ENCODE data around the gene SLIT3.

DNA sequence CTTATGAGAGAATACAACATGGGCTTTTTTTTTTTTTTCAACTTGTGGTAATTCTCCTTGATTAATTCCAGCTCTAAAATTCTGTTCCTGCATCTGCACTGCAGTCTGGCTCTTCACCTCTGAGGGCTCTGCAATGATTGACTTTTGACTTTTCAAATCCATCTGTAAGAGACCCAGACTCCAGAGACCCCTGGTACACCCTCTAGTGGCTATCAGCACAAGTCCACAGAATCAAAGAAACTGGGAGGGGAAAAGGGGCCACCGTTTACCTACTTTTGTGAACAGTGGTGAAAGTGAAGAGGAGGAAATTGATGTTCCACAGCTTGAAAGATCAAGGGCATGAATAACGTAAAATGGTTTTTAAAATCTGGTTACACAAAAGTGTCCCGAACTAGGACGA, 151.6 kb downstream of the SLIT3 start:
- TF ChIP-seq, protein P1, sequence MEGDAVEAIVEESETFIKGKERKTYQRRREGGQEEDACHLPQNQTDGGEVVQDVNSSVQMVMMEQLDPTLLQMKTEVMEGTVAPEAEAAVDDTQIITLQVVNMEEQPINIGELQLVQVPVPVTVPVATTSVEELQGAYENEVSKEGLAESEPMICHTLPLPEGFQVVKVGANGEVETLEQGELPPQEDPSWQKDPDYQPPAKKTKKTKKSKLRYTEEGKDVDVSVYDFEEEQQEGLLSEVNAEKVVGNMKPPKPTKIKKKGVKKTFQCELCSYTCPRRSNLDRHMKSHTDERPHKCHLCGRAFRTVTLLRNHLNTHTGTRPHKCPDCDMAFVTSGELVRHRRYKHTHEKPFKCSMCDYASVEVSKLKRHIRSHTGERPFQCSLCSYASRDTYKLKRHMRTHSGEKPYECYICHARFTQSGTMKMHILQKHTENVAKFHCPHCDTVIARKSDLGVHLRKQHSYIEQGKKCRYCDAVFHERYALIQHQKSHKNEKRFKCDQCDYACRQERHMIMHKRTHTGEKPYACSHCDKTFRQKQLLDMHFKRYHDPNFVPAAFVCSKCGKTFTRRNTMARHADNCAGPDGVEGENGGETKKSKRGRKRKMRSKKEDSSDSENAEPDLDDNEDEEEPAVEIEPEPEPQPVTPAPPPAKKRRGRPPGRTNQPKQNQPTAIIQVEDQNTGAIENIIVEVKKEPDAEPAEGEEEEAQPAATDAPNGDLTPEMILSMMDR (IDR thresholded peaks at IDR 0.05) = no peak
- no peak for TF ChIP-seq POLR2A (IDR thresholded peaks at IDR 0.05)

All from Peyer's patch (tissue), 4 donors.